ENCODE results near the gene SPATA32. TPM values are rescaled to one million over a fixed set of nuclear protein-coding genes. Genes with fewer than 3 reads are reported as not detected.

Gene SPATA32
- total RNA-seq, 2 donors from 2014 or later: 0.62 to 0.81 TPM

DNA sequence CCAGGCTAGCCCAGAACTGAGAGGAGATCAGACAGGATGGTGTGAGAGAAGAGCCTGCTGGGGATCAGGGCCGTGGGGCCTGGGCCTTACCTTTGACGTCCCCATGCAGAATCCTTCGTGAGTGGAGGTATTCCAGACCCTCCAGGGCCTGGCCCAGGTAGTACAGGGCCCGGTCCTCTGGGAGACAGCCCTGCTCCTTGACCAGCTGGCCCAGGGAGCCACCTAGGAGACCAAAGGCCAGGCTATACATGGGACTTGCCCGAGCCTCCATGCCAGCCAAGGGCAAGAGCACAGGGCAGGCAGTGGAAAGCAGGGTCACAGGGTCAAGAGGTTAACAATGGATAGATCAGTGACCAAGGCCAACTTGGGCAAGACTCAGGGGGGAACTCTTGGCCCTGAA lies 12.1 kb upstream of the SPATA32 start:
- peaks cover 10 to 11% of the 10 kb centered on the region in 2 donors for H3K4me1 Mint-ChIP-seq (ENCODE audit: low read depth in 2 of 2)
- no peaks in the 10 kb centered on the region for H3K36me3 Mint-ChIP-seq
- H3K9me3 Mint-ChIP-seq: no peaks in the 10 kb centered on the region
- peak overlapping the region in 1 of 2 donors; percentile 75 for H3K27ac Mint-ChIP-seq
- no peaks in the 10 kb centered on the region for H3K27me3 Mint-ChIP-seq
- no peak for ATAC-seq
- no peak overlapping the region for H3K4me3 Mint-ChIP-seq
- DNase-seq (ENCODE audit: low spot score): peak; percentile 54

DNA sequence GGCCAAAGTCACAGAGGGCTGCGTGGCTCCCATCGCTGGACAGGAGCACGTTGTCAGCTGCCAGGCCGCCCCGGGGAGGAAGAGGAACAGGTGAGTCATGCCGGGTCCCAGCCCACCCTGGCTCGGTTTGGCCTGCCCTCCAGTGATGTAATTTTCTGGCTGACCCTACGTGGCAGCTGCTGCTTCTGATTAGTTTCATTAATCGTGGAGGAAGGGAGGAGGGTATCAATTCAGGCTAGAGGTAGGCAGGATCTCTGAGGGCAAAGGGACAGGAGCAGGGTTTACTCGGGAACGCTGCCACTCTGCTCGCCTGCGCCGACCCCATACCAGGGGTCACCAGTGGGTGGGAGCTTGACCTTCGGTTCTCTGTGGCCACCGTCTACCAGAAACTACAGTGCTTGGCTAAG lies 11.7 kb upstream of the SPATA32 start:
- Mint-ChIP-seq H3K9me3 (no peaks in the 10 kb centered on the region), H3K27ac (peak overlapping the region in 1 of 2 donors; percentile 75), H3K36me3 (no peaks in the 10 kb centered on the region), H3K4me1 (ENCODE audit: low read depth in 2 of 2) (peaks cover 10 to 11% of the 10 kb centered on the region in 2 donors), H3K4me3 (no peak overlapping the region), H3K27me3 (no peaks in the 10 kb centered on the region)
- DNase-seq (ENCODE audit: low spot score): peak; percentile 49
- ATAC-seq: no peak

DNA sequence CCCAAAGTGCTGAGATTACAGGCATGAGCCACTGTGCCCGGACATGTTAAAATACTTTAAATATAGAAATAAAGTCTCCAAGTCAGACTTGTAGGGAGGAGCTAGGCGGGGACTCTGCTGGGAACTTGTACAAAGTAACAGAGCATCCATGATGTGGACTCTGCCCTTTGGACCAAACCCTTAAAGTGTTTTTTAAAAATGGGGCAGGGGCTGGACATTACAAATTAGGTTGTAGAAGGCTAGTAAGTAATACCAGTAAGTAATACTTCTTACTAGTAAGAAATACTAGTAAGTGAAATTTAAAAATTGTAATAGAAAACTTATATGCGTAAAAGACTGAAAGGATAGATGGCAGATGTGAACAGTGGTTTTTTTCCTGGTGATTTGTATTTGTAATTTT lies 9.7 kb upstream of the SPATA32 start:
- ATAC-seq (no peak), DNase-seq (ENCODE audit: low spot score) (peak; percentile 10)
- Mint-ChIP-seq H3K4me3 (no peak overlapping the region), H3K36me3 (no peaks in the 10 kb centered on the region), H3K27ac (peak overlapping the region in 1 of 2 donors; percentile 47), H3K4me1 (ENCODE audit: low read depth in 2 of 2) (no peaks in the 10 kb centered on the region), H3K27me3 (no peaks in the 10 kb centered on the region), H3K9me3 (no peaks in the 10 kb centered on the region)

DNA sequence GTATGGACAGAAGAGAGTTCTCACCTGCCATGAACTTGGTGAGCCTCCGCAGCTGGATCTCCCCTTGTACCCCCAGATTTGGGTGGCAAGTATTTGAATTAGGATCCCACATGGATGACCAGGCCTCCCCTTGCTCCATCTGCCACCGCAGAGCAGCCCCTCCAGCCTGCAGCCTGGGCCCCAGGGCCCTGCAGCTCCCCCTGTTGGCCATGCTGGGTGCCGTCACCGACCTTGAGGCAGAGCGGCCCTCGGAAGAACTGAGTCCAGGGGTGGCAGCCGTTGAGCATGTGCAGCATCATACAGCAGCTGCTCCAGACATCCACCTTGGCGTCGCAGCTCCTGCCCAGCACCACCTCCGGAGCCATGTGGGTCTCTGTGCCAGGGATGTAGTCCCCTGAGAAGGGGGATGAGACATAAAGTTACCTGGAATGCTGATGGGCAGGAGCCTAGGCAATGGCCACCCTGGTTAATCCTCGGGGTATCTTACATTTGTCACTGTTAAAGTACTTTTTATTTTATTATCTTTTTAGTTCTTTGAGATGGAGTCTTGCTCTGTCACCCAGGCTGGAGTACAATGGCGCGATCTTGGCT lies 9.0 kb upstream of the SPATA32 start:
- H3K4me1 Mint-ChIP-seq (ENCODE audit: low read depth in 2 of 2): no peaks in the 10 kb centered on the region
- H3K27me3 Mint-ChIP-seq: no peaks in the 10 kb centered on the region
- ATAC-seq (peak in 1 of 2 donors; percentile 65), DNase-seq (ENCODE audit: low spot score) (peak; percentile 59)
- no peak overlapping the region for H3K27ac Mint-ChIP-seq
- no peaks in the 10 kb centered on the region for H3K36me3 Mint-ChIP-seq
- no peaks in the 10 kb centered on the region for H3K9me3 Mint-ChIP-seq
- no peak overlapping the region for H3K4me3 Mint-ChIP-seq

DNA sequence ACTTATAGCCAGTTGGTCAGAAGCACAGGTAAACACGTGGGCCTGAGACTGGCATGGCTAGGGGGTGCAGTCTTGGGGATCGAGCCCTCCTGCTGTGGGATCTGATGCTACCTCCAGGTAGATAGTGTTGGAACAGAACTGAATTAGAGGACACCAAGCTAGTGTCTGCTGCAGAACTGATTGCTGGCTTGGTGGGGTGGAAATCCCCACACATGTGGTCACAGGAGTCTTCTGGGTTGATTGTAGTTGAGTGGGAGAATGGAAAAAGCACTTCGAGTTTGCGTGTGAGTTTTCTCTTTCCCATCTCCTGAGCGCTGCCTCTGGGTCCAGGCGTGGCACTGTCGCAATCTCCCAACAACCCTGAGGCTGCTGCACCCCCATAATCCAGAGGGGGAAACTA lies 8.0 kb upstream of the SPATA32 start:
- Mint-ChIP-seq H3K27ac (no peak overlapping the region), H3K36me3 (no peaks in the 10 kb centered on the region), H3K9me3 (no peaks in the 10 kb centered on the region), H3K4me1 (ENCODE audit: low read depth in 2 of 2) (no peaks in the 10 kb centered on the region), H3K27me3 (no peaks in the 10 kb centered on the region), H3K4me3 (no peak overlapping the region)
- DNase-seq (ENCODE audit: low spot score) (peak; percentile 51), ATAC-seq (no peak)

DNA sequence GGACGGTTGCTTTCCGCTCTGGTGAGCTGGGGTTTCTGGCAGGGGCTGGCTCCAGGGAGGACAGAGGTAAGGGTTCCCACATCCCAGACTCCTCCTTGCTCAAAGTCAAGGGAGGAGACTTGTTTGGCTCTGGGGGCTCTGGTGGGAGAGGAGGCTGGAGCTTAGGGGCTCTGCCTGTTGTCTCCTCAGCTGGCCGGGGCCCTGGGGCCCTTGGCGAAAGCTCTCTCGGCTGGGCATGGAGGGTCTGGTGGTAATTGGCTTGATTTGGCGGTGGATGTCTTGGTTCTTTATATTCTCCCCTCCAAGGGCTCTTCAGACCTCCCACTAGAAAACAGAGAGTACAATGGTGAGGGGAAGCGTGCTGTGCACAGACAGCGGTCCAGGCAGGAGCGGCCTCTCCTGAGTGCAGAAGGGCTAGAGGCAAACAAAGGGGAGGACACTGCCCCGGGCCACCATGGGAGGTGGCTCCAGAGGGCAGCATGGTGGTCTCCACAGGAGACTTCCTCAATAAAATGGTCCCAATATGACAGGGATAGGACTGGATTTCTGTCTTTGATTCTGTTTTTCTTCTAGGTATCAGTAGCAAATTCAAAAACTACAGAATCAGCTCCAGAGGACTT lies 5.7 kb upstream of the SPATA32 start:
- no peak for ATAC-seq
- H3K9me3 Mint-ChIP-seq: no peaks in the 10 kb centered on the region
- DNase-seq (ENCODE audit: low spot score): no peak
- no peak overlapping the region for H3K27ac Mint-ChIP-seq
- peaks cover 6% of the 10 kb centered on the region in 2 donors for H3K4me1 Mint-ChIP-seq (ENCODE audit: low read depth in 2 of 2)
- no peaks in the 10 kb centered on the region for H3K36me3 Mint-ChIP-seq
- H3K27me3 Mint-ChIP-seq: no peaks in the 10 kb centered on the region
- H3K4me3 Mint-ChIP-seq: no peak overlapping the region

DNA sequence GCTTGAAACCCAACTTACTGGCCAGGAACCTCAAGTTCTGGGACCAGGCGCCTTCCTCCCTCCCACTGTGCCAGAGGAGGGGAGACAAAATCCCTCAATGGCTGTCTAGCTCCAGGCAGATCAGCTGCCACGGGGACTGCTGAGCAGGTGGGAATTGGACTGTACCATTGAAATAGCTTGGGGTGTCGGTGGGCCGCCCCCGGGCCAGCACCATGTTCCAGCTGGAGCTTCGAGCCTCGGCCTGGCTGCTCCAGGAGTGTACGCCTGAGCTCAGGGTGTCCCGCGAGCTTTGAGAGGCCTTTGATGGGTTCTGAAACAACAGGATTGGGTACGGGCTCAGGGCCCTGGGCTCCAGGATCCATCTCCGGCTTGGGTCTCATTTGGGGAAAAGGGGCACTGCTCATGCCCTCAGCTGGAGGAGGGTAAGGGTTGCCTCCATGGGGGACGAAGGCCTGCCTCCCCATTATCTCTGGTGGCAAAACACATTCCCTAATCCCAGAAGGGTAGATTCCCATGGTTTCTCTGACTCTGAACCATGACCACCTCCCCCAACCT lies 4.6 kb upstream of the SPATA32 start:
- Mint-ChIP-seq H3K36me3 (no peaks in the 10 kb centered on the region), H3K27me3 (no peaks in the 10 kb centered on the region), H3K9me3 (no peaks in the 10 kb centered on the region), H3K4me1 (ENCODE audit: low read depth in 2 of 2) (peaks cover 6% of the 10 kb centered on the region in 2 donors), H3K4me3 (no peak overlapping the region), H3K27ac (no peak overlapping the region)
- ATAC-seq: no peak
- DNase-seq (ENCODE audit: low spot score): no peak

DNA sequence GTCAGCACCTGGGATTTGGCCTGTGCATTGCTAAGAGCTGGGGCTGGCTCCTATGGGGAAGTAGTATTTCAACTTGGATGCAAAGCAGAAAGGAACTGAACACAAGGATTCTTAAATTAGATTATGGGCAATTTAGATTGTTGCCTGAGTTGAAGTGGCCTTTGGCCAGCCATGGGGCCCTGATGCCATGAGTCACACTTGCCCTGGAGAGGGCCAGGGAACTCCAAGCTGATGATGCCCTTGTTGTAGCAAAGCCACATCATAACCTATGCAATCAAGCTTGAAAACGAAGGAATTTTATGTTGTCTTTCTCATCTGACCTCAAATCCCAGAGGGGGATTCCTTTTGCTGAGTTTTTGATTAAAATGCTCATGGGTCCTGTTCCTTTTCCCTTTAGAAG lies 3.9 kb upstream of the SPATA32 start:
- Mint-ChIP-seq H3K36me3 (no peaks in the 10 kb centered on the region), H3K4me3 (no peak overlapping the region), H3K27me3 (no peaks in the 10 kb centered on the region), H3K27ac (no peak overlapping the region), H3K9me3 (no peaks in the 10 kb centered on the region), H3K4me1 (ENCODE audit: low read depth in 2 of 2) (peaks cover 6 to 8% of the 10 kb centered on the region in 2 donors)
- no peak for DNase-seq (ENCODE audit: low spot score)
- ATAC-seq: no peak

DNA sequence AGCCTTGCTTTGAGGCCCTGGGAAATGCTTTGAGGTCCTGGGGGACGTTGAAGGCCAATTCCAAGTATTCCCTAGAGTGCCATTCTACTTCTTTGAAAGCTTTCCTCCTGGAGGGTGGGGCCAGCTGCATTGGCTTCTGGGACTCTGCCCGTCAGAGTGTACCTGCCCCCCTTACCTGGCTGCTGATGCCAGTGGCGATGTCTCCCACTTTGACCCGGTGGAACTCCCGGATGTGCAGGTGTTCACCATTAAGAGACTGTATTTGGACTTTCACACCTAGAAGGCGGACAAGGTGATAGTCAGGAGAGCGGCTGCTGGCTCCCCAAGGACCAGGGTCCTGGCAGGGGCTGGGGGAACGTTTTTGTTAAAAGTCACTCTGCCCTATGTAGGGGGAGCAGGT lies 3.1 kb upstream of the SPATA32 start:
- H3K36me3 Mint-ChIP-seq: no peaks in the 10 kb centered on the region
- no peak overlapping the region for H3K27ac Mint-ChIP-seq
- H3K9me3 Mint-ChIP-seq: no peaks in the 10 kb centered on the region
- H3K4me3 Mint-ChIP-seq: no peak overlapping the region
- H3K27me3 Mint-ChIP-seq: no peaks in the 10 kb centered on the region
- ATAC-seq (no peak), DNase-seq (ENCODE audit: low spot score) (no peak)
- peaks cover 6 to 8% of the 10 kb centered on the region in 2 donors for H3K4me1 Mint-ChIP-seq (ENCODE audit: low read depth in 2 of 2)

DNA sequence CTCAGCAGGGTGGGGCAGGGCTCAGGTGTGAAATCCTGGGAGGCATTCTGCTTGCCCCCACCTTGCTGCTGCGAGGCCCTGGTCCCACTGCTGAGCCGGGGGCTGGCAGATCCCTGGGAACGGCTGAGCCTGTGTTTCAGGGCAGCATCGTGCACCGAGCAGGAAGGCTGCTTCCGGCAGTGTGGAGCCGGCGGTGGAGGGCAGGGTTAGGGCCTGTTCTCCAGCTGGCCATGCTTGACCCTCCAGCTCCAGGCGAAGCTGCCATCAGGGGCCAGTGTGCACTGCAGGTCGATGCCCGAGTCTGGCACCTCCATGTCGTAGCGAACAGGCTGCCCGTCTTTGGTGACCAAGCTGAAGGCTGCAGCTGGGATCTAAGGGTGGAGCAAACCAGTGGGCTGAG lies 2.5 kb upstream of the SPATA32 start:
- ATAC-seq: no peak
- Mint-ChIP-seq H3K9me3 (no peaks in the 10 kb centered on the region), H3K27ac (no peak overlapping the region), H3K4me3 (no peak overlapping the region), H3K4me1 (ENCODE audit: low read depth in 2 of 2) (peaks cover 6 to 8% of the 10 kb centered on the region in 2 donors), H3K36me3 (no peaks in the 10 kb centered on the region), H3K27me3 (no peaks in the 10 kb centered on the region)
- no peak for DNase-seq (ENCODE audit: low spot score)

DNA sequence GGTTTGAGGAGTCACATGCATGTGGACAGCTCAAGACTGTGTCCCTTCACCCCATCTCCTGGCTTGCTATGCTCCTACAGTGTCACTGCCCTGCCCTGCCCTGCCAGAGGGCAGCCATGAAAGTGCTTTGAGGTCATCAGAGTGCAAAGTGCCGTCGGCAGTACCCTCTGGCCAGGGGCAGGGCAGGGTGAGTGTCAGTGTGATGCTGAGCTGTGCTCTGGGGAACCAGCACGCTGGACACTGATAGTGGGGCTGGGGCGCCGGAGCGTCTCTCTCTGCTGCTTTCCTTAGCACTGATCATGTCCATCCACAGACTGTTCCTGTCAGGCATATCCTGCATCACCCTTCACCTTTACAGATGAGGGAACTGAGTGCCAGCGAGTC lies 1.6 kb upstream of the SPATA32 start:
- H3K27ac Mint-ChIP-seq: no peak overlapping the region
- ATAC-seq: no peak

DNA sequence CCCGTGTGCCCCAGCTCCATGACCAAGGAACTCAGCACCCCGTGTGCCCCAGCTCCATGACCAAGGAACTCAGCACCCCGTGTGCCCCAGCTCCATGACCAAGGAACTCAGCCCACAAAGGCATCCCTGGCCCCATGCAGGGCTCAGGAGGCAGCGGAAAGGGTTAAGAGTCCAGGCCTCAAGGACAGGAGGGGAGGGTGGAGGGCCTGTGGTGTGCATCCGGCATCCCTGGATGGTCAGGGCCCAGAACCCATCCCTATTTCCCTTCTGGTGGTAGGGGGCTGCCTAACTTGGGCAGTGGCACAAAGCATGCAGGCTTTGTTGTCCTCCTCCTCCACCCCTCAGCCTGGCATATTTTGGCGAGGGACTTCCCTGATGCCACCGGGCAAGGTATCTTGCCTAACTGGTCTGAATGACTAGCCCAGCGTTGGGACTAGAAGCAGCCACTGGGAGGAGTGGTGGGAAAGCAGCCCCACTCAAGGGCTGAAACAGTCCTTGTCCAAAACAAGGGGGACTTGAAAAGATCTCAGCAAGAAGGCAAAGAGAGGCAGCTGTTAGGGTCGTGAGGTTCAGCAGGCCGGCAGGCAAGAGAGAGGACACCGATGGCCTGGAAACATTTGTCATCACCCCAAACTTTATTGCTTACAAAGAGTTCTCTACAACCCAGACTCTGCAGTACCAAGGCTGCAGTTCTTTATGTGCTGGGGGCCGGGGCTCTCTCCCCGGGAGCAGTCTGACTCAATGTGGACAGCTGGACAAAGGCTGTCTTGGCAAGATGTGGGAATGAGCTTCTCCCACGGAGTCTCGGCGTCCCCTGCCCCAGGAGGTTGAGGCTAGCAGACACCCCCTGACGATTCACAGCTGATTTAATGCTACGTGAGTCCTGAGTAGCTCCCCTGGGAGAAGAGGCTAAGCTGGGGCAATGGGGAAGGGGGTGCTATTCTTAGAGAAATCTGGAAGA lies 902 bp upstream of the SPATA32 start:
- no peaks in the 10 kb centered on the region for H3K27me3 Mint-ChIP-seq
- H3K27ac Mint-ChIP-seq: no peak overlapping the region

More for the DNA sequence above, 1.6 kb upstream of the SPATA32 start:
- Mint-ChIP-seq H3K36me3 (no peaks in the 10 kb centered on the region), H3K27me3 (no peaks in the 10 kb centered on the region), H3K4me1 (ENCODE audit: low read depth in 2 of 2) (peaks cover 6 to 8% of the 10 kb centered on the region in 2 donors), H3K9me3 (no peaks in the 10 kb centered on the region), H3K4me3 (no peak overlapping the region)
- DNase-seq (ENCODE audit: low spot score): no peak

DNA sequence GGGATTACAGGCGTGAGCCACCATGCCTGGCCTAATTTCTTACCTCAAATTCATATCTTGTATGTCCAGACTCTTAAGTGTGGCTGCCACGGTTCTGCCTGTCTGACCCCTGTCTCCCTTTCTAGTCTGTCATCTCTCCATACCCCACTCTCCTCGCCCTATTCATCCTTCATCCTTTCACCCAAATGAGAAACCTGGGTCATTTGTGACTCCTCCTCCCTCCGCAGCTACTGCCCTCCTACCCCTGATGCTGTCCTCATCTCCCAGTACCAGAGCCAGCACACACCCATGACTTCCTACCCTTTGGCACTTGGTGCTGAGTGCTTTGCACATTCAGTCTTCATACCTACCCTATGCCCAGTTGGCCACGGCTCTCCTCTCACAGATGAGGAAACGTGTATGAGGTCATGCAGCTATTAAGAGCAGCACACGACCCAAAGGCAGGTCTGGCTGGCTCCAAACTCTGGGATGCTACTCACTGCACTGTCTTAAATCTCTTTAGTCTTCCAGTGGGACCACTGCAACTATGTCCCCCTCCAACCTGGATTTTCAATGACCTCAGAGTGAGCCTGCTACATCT lies 1.6 kb downstream of the SPATA32 start:
- ATAC-seq: no peak
- Mint-ChIP-seq H3K4me1 (ENCODE audit: low read depth in 2 of 2) (peaks cover 10 to 11% of the 10 kb centered on the region in 2 donors), H3K4me3 (no peak overlapping the region), H3K27me3 (no peaks in the 10 kb centered on the region), H3K36me3 (no peaks in the 10 kb centered on the region), H3K27ac (peak overlapping the region in 1 of 2 donors; percentile 7), H3K9me3 (no peaks in the 10 kb centered on the region)
- no peak for DNase-seq (ENCODE audit: low spot score)

More for the DNA sequence above, 902 bp upstream of the SPATA32 start:
- ATAC-seq (peak in 1 of 2 donors; percentile 15), DNase-seq (ENCODE audit: low spot score) (no peak)
- H3K4me1 Mint-ChIP-seq (ENCODE audit: low read depth in 2 of 2): peaks cover 6 to 8% of the 10 kb centered on the region in 2 donors
- no peaks in the 10 kb centered on the region for H3K36me3 Mint-ChIP-seq
- peak overlapping the region; percentile 34 for H3K4me3 Mint-ChIP-seq
- no peaks in the 10 kb centered on the region for H3K9me3 Mint-ChIP-seq
